ENCODE measurements around the gene NT5DC4. TPM values are rescaled to one million over a fixed set of nuclear protein-coding genes. Genes with fewer than 3 reads are reported as not detected.

NT5DC4 gene
- total and polyA plus RNA-seq, 2 of the 8 experiments (the other 6 are each of a cell fraction or from before 2014, with no cell fraction given), result not detected

GRCh38 chr2:112787729-112788393, 67.0 kb downstream of the NT5DC4 start (continued):
- TF ChIP-seq RXRA (IDR thresholded peaks at IDR 0.05; ENCODE audit: insufficient read depth, low read depth, low read length) (no peak), SP1 (IDR thresholded peaks at IDR 0.05; ENCODE audit: low read depth, low read length) (no peak), TBP (IDR thresholded peaks at IDR 0.05; ENCODE audit: low read depth, low read length) (no peak), SUZ12 (IDR thresholded peaks at IDR 0.05; ENCODE audit: low read length) (no peak), CBX5 (IDR thresholded peaks at IDR 0.05; ENCODE audit: low read depth, low read length) (no peak), TAF1 (IDR thresholded peaks at IDR 0.05; ENCODE audit: low read depth, low read length) (no peak)

Data from H1 (cell line).